ENCODE results near the gene LSP1.

LSP1 gene

DNA sequence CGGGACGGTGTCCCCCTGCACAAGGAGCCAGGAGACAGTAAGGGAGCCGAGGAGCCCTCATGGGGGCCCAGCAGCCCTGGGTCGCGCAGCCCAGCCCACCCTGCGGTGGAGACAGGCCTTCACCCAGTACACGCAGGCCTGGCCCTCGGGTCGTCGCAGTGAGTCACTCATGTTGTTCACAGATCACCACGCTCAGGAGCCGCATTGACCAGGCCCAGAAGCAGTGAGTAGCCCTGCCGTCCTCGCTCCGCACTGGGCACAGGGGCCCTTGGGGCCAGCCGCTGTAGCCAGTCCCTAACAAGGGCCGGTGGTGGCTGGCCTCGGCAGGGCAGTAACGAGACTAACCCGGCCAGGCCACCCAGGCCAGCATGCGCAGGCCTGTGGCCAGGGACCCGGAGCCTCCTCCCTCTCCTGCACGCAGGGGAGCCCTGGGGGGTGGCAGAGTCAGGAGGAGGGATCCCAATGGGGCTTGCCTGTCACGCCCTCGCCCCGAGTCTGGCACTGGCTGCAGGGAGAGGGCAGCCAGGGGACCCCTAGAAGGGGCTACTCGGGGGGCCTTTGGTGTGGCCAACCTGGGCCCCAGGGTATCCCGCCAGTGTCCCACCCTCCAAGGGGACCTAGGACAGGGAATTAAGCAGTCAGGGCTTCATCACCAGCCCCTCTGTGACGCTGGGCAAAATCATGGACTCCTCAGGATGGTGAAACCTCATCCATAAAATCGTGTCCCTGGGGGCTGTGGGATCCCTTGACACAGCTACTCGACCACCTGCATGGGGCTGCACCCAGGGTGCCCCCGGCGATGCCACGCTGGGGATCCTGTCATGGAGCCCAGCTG lies 84.1 kb downstream of the LSP1 start:
- DNase-seq: no peak
- no peaks in the 10 kb centered on the region for H3K36me3 ChIP-seq (replicated peaks; ENCODE audit: insufficient read depth, low read length)
- no peak for TF ChIP-seq EZH2phosphoT487 (IDR thresholded peaks at IDR 0.05; ENCODE audit: low read length)
- no peak for TF ChIP-seq EZH2 (optimal IDR thresholded peaks at IDR 0.05; ENCODE audit: low read depth, low read length)
- TF ChIP-seq CTCF (IDR thresholded peaks at IDR 0.05; ENCODE audit: low read length): no peak

GRCh38 chr11:1937616-1938342 lies 84.9 kb downstream of the LSP1 start:
- no peaks in the 10 kb centered on the region for H3F3A ChIP-seq (ENCODE audit: insufficient read depth, low read length)
- H3K4me2 ChIP-seq (ENCODE audit: low read depth, low read length): no peak overlapping the region
- no peak overlapping the region for H3K4me3 ChIP-seq (ENCODE audit: low read length)
- H3K4me1 ChIP-seq (ENCODE audit: low read length): no peaks in the 10 kb centered on the region
- H3K79me2 ChIP-seq (ENCODE audit: low read length): no peaks in the 10 kb centered on the region
- H3K9ac ChIP-seq (ENCODE audit: low read length): no peak overlapping the region
- no peaks in the 10 kb centered on the region for H4K20me1 ChIP-seq (ENCODE audit: insufficient read depth, low read length)
- no peak overlapping the region for H3K27ac ChIP-seq (ENCODE audit: low read length)
- H2AFZ ChIP-seq (ENCODE audit: low read length): no peak overlapping the region
- H3K9me2 ChIP-seq (replicated peaks; ENCODE audit: insufficient read depth, low read length): no peaks in the 10 kb centered on the region
- no peaks in the 10 kb centered on the region for H3K9me3 ChIP-seq (replicated peaks; ENCODE audit: insufficient read depth, low read length)
- peaks cover 86% of the 10 kb centered on the region for H3K27me3 ChIP-seq (replicated peaks; ENCODE audit: insufficient read depth, low read length)
- no peak for DNase-seq
- TF ChIP-seq EZH2phosphoT487 (IDR thresholded peaks at IDR 0.05; ENCODE audit: low read length): no peak
- no peak for TF ChIP-seq EZH2 (optimal IDR thresholded peaks at IDR 0.05; ENCODE audit: low read depth, low read length)
- TF ChIP-seq CTCF (IDR thresholded peaks at IDR 0.05; ENCODE audit: low read length): no peak
- no peaks in the 10 kb centered on the region for H3K36me3 ChIP-seq (replicated peaks; ENCODE audit: insufficient read depth, low read length)

More for the DNA sequence above, 84.1 kb downstream of the LSP1 start:
- no peaks in the 10 kb centered on the region for H3F3A ChIP-seq (ENCODE audit: insufficient read depth, low read length)
- no peaks in the 10 kb centered on the region for H3K9me3 ChIP-seq (replicated peaks; ENCODE audit: insufficient read depth, low read length)
- no peak overlapping the region for H3K9ac ChIP-seq (ENCODE audit: low read length)
- H3K9me2 ChIP-seq (replicated peaks; ENCODE audit: insufficient read depth, low read length): no peaks in the 10 kb centered on the region
- H2AFZ ChIP-seq (ENCODE audit: low read length): no peak overlapping the region
- H4K20me1 ChIP-seq (ENCODE audit: insufficient read depth, low read length): no peaks in the 10 kb centered on the region
- H3K4me2 ChIP-seq (ENCODE audit: low read depth, low read length): no peak overlapping the region
- H3K27me3 ChIP-seq (replicated peaks; ENCODE audit: insufficient read depth, low read length): peaks cover 89% of the 10 kb centered on the region
- H3K4me3 ChIP-seq (ENCODE audit: low read length): no peak overlapping the region
- no peaks in the 10 kb centered on the region for H3K4me1 ChIP-seq (ENCODE audit: low read length)
- H3K27ac ChIP-seq (ENCODE audit: low read length): no peak overlapping the region
- H3K79me2 ChIP-seq (ENCODE audit: low read length): no peaks in the 10 kb centered on the region

DNA sequence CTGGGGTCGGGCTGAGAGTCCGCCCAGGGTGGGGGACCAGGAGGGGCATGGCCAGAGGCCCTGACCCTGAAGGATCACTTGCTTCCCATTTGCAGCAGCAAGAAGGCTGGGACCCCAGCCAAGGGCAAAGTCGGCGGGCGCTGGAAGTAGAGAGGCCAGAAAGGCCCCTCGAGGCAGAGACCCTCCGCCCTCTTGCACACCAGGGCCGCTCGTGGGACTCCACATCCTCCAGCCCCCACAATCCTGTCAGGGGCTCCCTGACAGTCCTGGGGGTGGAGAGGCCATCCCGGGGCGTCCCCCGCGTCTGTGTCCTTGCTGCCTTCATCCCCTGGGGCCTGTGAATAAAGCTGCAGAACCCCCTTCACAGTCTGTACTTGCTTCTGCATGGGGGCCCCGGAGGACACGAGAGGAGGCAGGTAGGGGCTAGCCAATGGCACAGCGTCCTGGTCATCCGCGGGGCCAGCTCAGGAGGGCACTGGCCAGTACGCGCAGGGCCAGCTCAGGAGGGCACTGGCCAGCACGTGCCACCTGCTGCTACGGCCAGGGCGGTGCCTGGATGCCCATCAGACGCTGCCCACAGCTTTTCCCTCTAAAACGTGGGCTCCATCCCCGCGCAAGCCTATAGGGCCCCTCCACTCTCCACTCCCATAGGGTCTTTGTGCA lies 85.6 kb downstream of the LSP1 start:
- H3K4me2 ChIP-seq (ENCODE audit: low read depth, low read length): no peak overlapping the region
- H3K27ac ChIP-seq (ENCODE audit: low read length): no peak overlapping the region
- no peaks in the 10 kb centered on the region for H3F3A ChIP-seq (ENCODE audit: insufficient read depth, low read length)
- H3K9ac ChIP-seq (ENCODE audit: low read length): no peak overlapping the region
- no peaks in the 10 kb centered on the region for H3K9me3 ChIP-seq (replicated peaks; ENCODE audit: insufficient read depth, low read length)
- no peak for DNase-seq
- H2AFZ ChIP-seq (ENCODE audit: low read length): no peak overlapping the region
- H3K27me3 ChIP-seq (replicated peaks; ENCODE audit: insufficient read depth, low read length): peaks cover 84% of the 10 kb centered on the region
- no peaks in the 10 kb centered on the region for H3K36me3 ChIP-seq (replicated peaks; ENCODE audit: insufficient read depth, low read length)
- H3K4me1 ChIP-seq (ENCODE audit: low read length): no peaks in the 10 kb centered on the region
- no peaks in the 10 kb centered on the region for H4K20me1 ChIP-seq (ENCODE audit: insufficient read depth, low read length)
- TF ChIP-seq EZH2 (optimal IDR thresholded peaks at IDR 0.05; ENCODE audit: low read depth, low read length): no peak
- TF ChIP-seq EZH2phosphoT487 (IDR thresholded peaks at IDR 0.05; ENCODE audit: low read length): no peak
- no peak for TF ChIP-seq CTCF (IDR thresholded peaks at IDR 0.05; ENCODE audit: low read length)
- no peaks in the 10 kb centered on the region for H3K9me2 ChIP-seq (replicated peaks; ENCODE audit: insufficient read depth, low read length)
- H3K4me3 ChIP-seq (ENCODE audit: low read length): no peak overlapping the region
- no peaks in the 10 kb centered on the region for H3K79me2 ChIP-seq (ENCODE audit: low read length)

Measured in MM.1S (cell line).